Measurements from ENCODE around the gene TRAPPC12.

The TRAPPC12 gene

GRCh38 chr2:3517948-3518495 lies 138.5 kb downstream of the TRAPPC12 start:
- DNase-seq = no peak

GRCh38 chr2:3518496-3519254 lies 139.2 kb downstream of the TRAPPC12 start:
- peak; percentile 97 to 98 for DNase-seq

GRCh38 chr2:3519255-3520205 lies 140.0 kb downstream of the TRAPPC12 start, which contains the start of gene ADI1:
Gene ADI1 (minus strand): TSS chr2:3519531. CDS start chr2:3519487, 44 bp downstream.
- peak; percentile 83 to 85 for DNase-seq

GRCh38 chr2:3520591-3520990 lies 141.1 kb downstream of the TRAPPC12 start:
- DNase-seq = no peak

GRCh38 chr2:3522961-3523421 lies 143.5 kb downstream of the TRAPPC12 start:
- no peak for DNase-seq

DNA sequence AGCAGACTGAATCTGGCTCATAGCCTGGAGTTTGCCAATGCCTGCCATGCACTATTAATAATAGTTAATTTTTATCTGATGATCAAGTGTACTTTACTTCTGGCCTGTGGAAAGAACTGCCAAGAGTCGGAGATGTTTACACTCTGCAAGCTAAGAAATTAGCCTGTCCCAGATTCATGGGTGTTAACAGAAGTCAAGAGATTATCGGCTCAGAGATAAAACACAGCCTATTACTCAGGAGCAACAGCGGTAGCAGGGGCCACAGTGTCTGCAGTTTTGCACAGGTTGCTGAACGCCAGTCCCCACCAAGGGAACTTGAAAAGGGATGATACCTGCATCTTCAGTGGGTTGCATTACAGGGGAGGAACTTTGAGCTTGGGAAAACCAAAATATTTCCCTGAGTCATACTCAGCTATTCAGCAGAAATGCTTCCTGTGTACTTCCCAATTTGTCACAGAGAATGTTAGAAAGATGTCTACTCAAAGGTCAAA lies 144.1 kb downstream of the TRAPPC12 start:
- DNase-seq = no peak

DNA sequence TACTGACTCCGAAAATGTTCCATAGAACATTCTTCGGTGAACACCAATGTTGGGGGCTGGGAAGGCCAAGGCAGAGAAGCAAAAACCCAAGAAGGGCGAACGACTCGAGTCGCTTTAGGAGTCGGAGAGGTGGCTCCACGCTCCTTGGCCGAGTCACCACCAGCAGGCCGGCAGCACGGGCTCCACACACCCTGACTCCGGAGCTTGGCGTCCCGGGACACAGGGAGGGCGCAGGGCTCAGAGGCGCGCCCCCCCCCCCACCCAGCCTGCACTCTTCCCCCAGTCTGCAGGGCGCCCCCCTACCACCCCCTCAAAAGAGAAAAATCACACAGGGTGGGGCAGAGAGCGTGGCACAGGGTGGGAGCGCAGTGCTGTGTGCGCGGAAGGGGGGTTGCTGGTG lies 147.4 kb downstream of the TRAPPC12 start:
- DNase-seq = no peak

- DNase-seq = no peak
Observed at GRCh38 chr2:3527886-3528785, 148.6 kb downstream of the TRAPPC12 start.

Measured in stimulated activated CD4-positive, alpha-beta T cell treated with anti-CD3 and anti-CD28 coated beads, Interleukin-2, amount 100 ng/mL, for 24 hours (primary cell).